Measurements from ENCODE around the gene MRPL44. TPM values are rescaled to one million over a fixed set of nuclear protein-coding genes. Genes with fewer than 3 reads are reported as not detected.

Gene MRPL44
- total and polyA plus RNA-seq, 2 of the 13 experiments (the other 11 are each of a cell fraction or from before 2014, with no cell fraction given): 38.4 to 78.0 TPM

DNA sequence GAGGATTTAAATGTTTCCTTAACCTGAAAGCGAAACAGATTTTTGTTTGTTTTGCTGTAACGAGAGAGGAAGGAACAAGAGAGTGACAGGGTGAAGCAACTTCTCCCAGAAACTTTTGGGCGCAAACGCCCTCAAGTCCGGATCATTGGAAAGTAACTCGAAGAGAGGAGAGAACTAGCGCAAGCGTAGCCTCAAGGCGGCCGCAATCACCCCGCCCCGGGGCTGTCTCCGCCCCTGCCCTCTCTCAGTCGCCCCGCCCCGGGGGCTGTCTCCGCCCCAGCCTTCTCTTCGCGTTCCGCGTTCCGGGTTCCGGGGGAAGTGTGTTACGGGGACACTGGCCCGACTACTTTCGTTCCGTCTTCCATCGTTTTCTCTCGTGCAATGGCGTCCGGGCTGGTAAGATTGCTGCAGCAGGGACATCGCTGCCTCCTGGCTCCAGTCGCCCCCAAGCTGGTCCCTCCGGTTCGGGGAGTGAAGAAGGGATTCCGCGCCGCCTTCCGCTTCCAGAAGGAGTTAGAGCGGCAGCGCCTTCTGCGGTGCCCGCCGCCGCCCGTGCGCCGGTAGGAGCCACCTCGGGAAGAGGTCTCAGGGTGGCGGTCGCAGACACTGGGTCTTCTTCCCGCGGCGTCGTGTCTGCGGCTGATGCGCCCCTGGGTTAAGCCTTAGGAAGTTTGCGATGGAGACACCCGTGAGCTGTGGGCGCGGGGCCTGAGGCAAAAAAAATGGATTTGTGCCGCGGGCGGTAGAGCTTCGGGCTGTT is at the start of gene MRPL44 (continued):
- TF ChIP-seq, protein P1, sequence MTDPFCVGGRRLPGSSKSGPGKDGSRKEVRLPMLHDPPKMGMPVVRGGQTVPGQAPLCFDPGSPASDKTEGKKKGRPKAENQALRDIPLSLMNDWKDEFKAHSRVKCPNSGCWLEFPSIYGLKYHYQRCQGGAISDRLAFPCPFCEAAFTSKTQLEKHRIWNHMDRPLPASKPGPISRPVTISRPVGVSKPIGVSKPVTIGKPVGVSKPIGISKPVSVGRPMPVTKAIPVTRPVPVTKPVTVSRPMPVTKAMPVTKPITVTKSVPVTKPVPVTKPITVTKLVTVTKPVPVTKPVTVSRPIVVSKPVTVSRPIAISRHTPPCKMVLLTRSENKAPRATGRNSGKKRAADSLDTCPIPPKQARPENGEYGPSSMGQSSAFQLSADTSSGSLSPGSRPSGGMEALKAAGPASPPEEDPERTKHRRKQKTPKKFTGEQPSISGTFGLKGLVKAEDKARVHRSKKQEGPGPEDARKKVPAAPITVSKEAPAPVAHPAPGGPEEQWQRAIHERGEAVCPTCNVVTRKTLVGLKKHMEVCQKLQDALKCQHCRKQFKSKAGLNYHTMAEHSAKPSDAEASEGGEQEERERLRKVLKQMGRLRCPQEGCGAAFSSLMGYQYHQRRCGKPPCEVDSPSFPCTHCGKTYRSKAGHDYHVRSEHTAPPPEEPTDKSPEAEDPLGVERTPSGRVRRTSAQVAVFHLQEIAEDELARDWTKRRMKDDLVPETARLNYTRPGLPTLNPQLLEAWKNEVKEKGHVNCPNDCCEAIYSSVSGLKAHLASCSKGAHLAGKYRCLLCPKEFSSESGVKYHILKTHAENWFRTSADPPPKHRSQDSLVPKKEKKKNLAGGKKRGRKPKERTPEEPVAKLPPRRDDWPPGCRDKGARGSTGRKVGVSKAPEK (CRISPR knock-in tag; IDR thresholded peaks at IDR 0.05; ENCODE audit: borderline replicate concordance): peak; percentile 99; the same call in 1 of the 2 replicates
- TF ChIP-seq TCF7L2 (IDR thresholded peaks at IDR 0.05; ENCODE audit: low read depth, low read length) (no peak), SIX1 (CRISPR knock-in tag; IDR thresholded peaks at IDR 0.05; ENCODE audit: borderline replicate concordance) (peak; percentile 75; the same call in 1 of the 2 replicates), MXD4 (CRISPR knock-in tag; IDR thresholded peaks at IDR 0.05) (peak; percentile 89), SKI (IDR thresholded peaks at IDR 0.05; ENCODE audit: partially characterized antibody) (peak; percentile 81), ZNF354B (CRISPR knock-in tag; IDR thresholded peaks at IDR 0.05) (0 out of 2 replicates have a peak, but pooled peaks have one; percentile 9), MEF2D (CRISPR knock-in tag; IDR thresholded peaks at IDR 0.05) (peak; percentile 96), KDM5A (IDR thresholded peaks at IDR 0.05; ENCODE audit: borderline replicate concordance, low read length) (peak; percentile 99), ZSCAN12 (CRISPR knock-in tag; IDR thresholded peaks at IDR 0.05) (0 out of 2 replicates have a peak, but pooled peaks have one; percentile 73), GATAD1 (CRISPR knock-in tag; IDR thresholded peaks at IDR 0.05) (peak; percentile 99), ZNF598 (CRISPR knock-in tag; IDR thresholded peaks at IDR 0.05; ENCODE audit: borderline replicate concordance) (peak; percentile 99), EED (CRISPR knock-in tag; IDR thresholded peaks at IDR 0.05) (peak; percentile 96), MBD4 (IDR thresholded peaks at IDR 0.05; ENCODE audit: borderline replicate concordance, low read length) (peak; percentile 94; the same call in 1 of the 2 replicates), ZEB1 (IDR thresholded peaks at IDR 0.05; ENCODE audit: insufficient replicate concordance, low read depth) (peak; percentile 94), SALL2 (CRISPR knock-in tag; IDR thresholded peaks at IDR 0.05) (peak; percentile 99), ZNF446 (CRISPR knock-in tag; IDR thresholded peaks at IDR 0.05) (peak; percentile 97), SMC3 (IDR thresholded peaks at IDR 0.05; ENCODE audit: low read length) (no peak)
- TF ChIP-seq, protein P2, sequence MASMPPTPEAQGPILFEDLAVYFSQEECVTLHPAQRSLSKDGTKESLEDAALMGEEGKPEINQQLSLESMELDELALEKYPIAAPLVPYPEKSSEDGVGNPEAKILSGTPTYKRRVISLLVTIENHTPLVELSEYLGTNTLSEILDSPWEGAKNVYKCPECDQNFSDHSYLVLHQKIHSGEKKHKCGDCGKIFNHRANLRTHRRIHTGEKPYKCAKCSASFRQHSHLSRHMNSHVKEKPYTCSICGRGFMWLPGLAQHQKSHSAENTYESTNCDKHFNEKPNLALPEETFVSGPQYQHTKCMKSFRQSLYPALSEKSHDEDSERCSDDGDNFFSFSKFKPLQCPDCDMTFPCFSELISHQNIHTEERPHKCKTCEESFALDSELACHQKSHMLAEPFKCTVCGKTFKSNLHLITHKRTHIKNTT (CRISPR knock-in tag; IDR thresholded peaks at IDR 0.05): no peak
- TF ChIP-seq, protein P3, sequence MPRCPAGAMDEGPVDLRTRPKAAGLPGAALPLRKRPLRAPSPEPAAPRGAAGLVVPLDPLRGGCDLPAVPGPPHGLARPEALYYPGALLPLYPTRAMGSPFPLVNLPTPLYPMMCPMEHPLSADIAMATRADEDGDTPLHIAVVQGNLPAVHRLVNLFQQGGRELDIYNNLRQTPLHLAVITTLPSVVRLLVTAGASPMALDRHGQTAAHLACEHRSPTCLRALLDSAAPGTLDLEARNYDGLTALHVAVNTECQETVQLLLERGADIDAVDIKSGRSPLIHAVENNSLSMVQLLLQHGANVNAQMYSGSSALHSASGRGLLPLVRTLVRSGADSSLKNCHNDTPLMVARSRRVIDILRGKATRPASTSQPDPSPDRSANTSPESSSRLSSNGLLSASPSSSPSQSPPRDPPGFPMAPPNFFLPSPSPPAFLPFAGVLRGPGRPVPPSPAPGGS (CRISPR knock-in tag; IDR thresholded peaks at IDR 0.05): peak; percentile 98
- TF ChIP-seq, protein P4, sequence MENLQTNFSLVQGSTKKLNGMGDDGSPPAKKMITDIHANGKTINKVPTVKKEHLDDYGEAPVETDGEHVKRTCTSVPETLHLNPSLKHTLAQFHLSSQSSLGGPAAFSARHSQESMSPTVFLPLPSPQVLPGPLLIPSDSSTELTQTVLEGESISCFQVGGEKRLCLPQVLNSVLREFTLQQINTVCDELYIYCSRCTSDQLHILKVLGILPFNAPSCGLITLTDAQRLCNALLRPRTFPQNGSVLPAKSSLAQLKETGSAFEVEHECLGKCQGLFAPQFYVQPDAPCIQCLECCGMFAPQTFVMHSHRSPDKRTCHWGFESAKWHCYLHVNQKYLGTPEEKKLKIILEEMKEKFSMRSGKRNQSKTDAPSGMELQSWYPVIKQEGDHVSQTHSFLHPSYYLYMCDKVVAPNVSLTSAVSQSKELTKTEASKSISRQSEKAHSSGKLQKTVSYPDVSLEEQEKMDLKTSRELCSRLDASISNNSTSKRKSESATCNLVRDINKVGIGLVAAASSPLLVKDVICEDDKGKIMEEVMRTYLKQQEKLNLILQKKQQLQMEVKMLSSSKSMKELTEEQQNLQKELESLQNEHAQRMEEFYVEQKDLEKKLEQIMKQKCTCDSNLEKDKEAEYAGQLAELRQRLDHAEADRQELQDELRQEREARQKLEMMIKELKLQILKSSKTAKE (CRISPR knock-in tag; IDR thresholded peaks at IDR 0.05; ENCODE audit: borderline replicate concordance): no peak
- TF ChIP-seq, protein P5, sequence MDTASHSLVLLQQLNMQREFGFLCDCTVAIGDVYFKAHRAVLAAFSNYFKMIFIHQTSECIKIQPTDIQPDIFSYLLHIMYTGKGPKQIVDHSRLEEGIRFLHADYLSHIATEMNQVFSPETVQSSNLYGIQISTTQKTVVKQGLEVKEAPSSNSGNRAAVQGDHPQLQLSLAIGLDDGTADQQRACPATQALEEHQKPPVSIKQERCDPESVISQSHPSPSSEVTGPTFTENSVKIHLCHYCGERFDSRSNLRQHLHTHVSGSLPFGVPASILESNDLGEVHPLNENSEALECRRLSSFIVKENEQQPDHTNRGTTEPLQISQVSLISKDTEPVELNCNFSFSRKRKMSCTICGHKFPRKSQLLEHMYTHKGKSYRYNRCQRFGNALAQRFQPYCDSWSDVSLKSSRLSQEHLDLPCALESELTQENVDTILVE (CRISPR knock-in tag; IDR thresholded peaks at IDR 0.05): peak; percentile 98

Data from HepG2 (cell line).